GM12874 (cell line): ENCODE data around the gene MAGEA1.

Source experiments
- TF ChIP-seq, protein P1 (sequence below): IDR thresholded peaks from 2 replicates; pipeline ENCODE4 v1.5.1; 2011; ENCODE audit warnings: low read depth, mild to moderate bottlenecking, control low read depth, low read length, moderate library complexity; ENCODE audit not compliant: insufficient read depth

MAGEA1 gene

DNA sequence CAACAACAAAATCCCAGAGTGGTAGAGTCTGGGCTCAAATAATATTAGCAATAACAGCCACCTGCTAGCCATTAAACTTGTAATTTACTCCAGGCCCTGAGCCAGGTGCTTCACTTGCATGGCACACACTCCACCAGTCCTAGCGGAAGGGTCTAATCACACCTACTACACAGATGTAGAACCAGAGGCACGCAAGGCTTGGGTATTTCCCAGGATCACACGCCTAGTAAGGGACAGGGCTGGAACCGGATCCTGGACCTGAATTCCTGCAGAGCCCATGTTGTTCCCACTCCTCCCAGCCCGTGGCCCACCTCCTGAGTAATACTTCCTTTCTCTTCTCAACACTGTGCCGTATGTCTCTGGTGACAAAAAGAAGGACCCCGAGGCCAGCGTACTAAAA, 5.7 kb downstream of the MAGEA1 start:
- TF ChIP-seq, protein P1, sequence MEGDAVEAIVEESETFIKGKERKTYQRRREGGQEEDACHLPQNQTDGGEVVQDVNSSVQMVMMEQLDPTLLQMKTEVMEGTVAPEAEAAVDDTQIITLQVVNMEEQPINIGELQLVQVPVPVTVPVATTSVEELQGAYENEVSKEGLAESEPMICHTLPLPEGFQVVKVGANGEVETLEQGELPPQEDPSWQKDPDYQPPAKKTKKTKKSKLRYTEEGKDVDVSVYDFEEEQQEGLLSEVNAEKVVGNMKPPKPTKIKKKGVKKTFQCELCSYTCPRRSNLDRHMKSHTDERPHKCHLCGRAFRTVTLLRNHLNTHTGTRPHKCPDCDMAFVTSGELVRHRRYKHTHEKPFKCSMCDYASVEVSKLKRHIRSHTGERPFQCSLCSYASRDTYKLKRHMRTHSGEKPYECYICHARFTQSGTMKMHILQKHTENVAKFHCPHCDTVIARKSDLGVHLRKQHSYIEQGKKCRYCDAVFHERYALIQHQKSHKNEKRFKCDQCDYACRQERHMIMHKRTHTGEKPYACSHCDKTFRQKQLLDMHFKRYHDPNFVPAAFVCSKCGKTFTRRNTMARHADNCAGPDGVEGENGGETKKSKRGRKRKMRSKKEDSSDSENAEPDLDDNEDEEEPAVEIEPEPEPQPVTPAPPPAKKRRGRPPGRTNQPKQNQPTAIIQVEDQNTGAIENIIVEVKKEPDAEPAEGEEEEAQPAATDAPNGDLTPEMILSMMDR: no peak

DNA sequence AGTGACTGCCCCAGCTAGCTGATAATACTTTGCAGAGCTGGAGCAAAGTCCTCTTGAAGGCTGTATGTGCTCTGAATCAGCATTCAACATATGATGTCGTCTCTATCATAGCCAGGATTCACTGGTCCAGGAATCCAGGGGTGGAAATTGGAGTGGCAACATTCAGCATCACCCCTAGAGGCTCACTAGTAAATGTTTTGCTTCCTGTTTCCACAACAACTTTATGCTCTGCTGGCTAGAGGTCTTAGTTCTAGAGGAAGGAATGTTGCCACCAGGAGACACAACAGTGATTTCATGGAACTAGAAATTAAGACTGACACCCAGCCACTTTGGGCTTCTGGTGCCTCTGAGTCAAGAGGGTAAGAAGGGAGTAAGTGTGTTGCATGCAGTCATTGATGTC, 11.3 kb downstream of the MAGEA1 start:
- TF ChIP-seq, protein P1: no peak

DNA sequence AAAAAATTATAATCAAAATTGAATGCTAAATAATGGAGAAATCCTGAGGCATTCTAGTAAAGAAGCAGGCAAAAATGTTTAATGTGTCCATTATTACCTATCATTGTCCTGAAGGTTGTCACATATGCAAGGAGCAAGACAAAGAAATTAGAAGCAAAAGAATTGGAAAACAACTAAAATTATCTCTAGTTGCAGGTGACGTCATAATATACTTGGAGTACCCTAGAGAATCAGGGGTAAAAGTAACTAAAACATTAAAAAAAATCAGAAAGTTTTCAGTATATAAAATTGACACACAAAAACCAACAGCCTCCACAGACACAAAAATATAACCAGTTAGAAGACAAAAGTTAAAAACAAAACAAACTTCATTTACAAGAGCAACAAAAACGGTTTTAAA, 21.4 kb downstream of the MAGEA1 start:
- TF ChIP-seq, protein P1: no peak

DNA sequence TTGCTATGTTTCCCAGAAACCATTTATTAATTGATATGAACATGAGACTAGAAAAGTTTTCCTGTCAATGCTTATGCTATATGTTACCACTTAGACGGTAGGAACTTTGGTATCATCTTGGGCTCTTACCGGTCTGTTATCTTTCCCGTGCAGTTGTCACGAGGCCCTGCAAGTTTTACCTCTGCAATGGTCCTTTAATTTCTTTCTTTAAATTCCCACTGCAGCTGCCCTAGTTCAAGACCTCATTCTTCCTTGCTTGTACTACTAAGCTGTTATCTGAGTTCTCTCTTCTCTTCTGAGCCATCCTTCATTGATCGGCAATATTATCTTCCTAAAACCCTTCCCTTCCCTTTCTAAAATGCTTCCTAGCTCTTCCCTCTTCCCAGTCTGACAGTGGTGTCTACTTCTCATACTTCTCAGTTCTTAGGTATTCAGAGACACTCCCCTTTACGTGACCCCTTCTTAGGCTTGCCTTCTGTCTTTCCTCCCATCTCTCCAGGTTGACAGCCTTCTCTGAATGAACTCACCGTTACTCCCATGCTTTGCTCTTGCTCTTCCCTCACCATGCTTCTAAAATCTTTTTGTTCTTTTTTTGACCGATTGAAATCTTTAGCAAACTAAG, 27.5 kb downstream of the MAGEA1 start:
- TF ChIP-seq, protein P1: no peak

DNA sequence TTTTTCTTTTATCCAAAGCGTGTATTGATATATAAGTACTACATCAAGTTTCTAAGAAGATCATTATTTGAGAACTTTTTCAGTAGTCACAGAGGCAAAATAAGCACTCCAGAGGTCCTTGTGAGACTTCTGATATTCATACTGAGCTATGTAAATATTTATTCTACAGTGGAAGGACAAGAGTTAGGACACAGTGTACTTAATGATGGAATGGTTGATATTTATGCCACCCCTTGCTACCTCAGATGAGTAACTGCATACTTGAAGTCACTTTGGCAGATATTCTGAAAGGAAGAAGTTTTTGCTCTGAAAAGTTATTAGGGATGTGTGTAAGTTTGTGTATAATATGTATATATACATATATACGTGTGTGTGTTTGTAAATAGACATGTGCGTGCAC, 30.3 kb downstream of the MAGEA1 start:
- TF ChIP-seq, protein P1: no peak

DNA sequence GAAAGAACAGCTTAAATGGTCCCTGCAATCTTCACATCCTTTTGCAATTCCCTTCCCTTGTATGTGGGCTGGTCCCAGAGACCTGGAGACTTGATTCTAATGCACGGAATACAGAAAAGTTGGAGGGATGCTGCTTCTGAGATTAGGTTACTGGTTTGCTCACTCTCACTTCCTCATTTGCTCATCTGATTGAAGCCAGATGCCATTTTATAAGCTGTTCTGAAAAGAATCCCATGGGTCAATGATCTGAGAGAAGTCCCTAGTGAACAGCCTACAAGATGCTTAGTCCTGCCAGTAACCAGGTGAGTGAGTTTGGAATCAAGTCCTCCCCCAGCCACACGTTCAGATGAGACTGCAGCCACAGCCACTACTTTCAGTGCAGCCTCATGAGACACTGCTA, 35.9 kb downstream of the MAGEA1 start:
- TF ChIP-seq, protein P1: no peak

DNA sequence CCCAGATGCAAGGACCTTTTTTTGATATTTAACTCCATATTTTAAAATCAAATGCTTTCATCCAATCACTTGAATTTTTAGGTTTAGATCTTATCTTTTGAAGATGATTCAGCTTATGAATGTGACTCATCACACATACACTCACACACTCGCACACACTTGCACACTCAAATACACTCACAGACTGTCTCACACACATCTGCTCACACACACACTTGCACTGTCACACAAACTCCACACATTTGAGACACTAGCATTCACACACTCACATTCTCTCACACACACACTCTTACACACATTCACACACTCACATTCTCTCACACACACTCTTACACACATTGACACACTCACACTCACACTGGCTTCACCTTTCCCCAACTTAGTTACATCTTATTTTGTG, 37.8 kb downstream of the MAGEA1 start:
- TF ChIP-seq, protein P1: no peak
